Calu3 (cell line): ENCODE measurements around the gene SHLD2. TPM values are rescaled to one million over a fixed set of nuclear protein-coding genes. Genes with fewer than 3 reads are reported as not detected.
"Not testable (repeated sequence)": the region's sequence is repeated elsewhere in the genome, so short reads cannot be mapped to it uniquely, and the experiment has no call there.

ENCODE experiments used
- BruUV-seq: library from RNA; stranded (reverse); fragments of 400-500 nt; replicated peaks from 2 replicates; lab custom pipeline; 2021; lab: Mats Ljungman, UMichigan
- CTCF ChIA-PET: fragments of 300-600 bp; sonication (Branson Sonifier 250); formaldehyde crosslinking; loops from one replicate; lab custom pipeline; 2022; ENCODE audit warnings: antibody characterized with exemption; lab: Charles Lee
- DNase-seq: peaks from one replicate; pipeline ENCODE4 v3.0.0; 2022
- H3K27ac Mint-ChIP-seq: one replicate; pipeline ENCODE4 v1.8.0; 2022; ENCODE audit warnings: mixed read lengths; ENCODE audit not compliant: unreplicated experiment
- H3K27me3 Mint-ChIP-seq: one replicate; pipeline ENCODE4 v1.8.0; 2022; ENCODE audit warnings: mixed read lengths; ENCODE audit not compliant: unreplicated experiment
- H3K36me3 Mint-ChIP-seq: one replicate; pipeline ENCODE4 v1.8.0; 2022; ENCODE audit warnings: mild to moderate bottlenecking, moderate library complexity, mixed read lengths; ENCODE audit not compliant: insufficient read depth, unreplicated experiment
- H3K4me1 Mint-ChIP-seq: one replicate; pipeline ENCODE4 v1.8.0; 2022; ENCODE audit warnings: mild to moderate bottlenecking, low read depth, mixed read lengths; ENCODE audit not compliant: unreplicated experiment
- H3K4me3 Mint-ChIP-seq: one replicate; pipeline ENCODE4 v1.8.0; 2022; ENCODE audit warnings: mild to moderate bottlenecking, low read depth, moderate library complexity, mixed read lengths; ENCODE audit not compliant: unreplicated experiment
- H3K9me3 Mint-ChIP-seq: one replicate; pipeline ENCODE4 v1.8.0; 2022; ENCODE audit warnings: low read depth, mixed read lengths; ENCODE audit not compliant: unreplicated experiment
- intact Hi-C: fragments of 100-400 bp; cut with micrococcal nuclease; formaldehyde crosslinking; loops from one replicate; pipeline ENCODE4 v1.10.0; 2022; ENCODE audit not compliant: unreplicated experiment
- total RNA-seq: library from RNA; stranded (reverse); gene quantifications from 2 replicates; pipeline ENCODE4 v1.2.3, GENCODE V29; 2022
- TF ChIP-seq, protein P1 (sequence below): fragments of 200-600 bp; IDR thresholded peaks from one replicate; pipeline ENCODE4 v1.8.0; 2022; ENCODE audit warnings: antibody characterized with exemption; ENCODE audit not compliant: unreplicated experiment

SHLD2 gene
- total RNA-seq, 1 experiment from 2014 or later, result 11.5 TPM

- Mint-ChIP-seq H3K36me3 (peaks cover 18% of the 10 kb centered on the region), H3K4me3 (no peak overlapping the region), H3K27ac (no peak overlapping the region), H3K4me1 (no peaks in the 10 kb centered on the region), H3K9me3 (no peaks in the 10 kb centered on the region), H3K27me3 (no peaks in the 10 kb centered on the region)
- no peak for DNase-seq
- TF ChIP-seq, protein P1, sequence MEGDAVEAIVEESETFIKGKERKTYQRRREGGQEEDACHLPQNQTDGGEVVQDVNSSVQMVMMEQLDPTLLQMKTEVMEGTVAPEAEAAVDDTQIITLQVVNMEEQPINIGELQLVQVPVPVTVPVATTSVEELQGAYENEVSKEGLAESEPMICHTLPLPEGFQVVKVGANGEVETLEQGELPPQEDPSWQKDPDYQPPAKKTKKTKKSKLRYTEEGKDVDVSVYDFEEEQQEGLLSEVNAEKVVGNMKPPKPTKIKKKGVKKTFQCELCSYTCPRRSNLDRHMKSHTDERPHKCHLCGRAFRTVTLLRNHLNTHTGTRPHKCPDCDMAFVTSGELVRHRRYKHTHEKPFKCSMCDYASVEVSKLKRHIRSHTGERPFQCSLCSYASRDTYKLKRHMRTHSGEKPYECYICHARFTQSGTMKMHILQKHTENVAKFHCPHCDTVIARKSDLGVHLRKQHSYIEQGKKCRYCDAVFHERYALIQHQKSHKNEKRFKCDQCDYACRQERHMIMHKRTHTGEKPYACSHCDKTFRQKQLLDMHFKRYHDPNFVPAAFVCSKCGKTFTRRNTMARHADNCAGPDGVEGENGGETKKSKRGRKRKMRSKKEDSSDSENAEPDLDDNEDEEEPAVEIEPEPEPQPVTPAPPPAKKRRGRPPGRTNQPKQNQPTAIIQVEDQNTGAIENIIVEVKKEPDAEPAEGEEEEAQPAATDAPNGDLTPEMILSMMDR, result no peak
- CTCF ChIA-PET, result no interaction called here
- no TSS peak for BruUV-seq
- intact Hi-C loops, result no loop called here
Observed at GRCh38 chr10:87105446-87106124, 10.6 kb downstream of the SHLD2 start.

DNA sequence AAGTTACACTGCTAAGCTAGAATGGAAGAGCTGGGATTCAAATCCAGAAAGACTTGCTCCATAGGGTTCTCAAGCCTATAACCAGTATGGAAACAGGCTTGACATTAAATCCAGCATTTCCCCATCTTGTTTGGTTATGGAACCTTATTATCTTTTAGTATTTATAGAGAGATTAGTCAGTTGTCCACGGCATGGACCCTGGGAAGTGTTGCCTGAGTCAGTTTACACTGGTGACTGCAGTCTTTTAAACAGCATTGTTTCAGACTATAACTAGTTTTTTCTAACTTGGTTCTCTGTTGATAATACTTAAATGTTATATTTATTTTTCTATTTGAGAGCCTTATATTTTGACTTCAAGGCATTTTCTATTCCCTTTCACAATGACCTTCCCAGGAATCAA, 23.1 kb downstream of the SHLD2 start:
- H3K4me3 Mint-ChIP-seq, H3K4me1 Mint-ChIP-seq, H3K27me3 Mint-ChIP-seq, H3K9me3 Mint-ChIP-seq, intact Hi-C loops, DNase-seq, BruUV-seq, H3K27ac Mint-ChIP-seq, H3K36me3 Mint-ChIP-seq, CTCF ChIA-PET: not testable (repeated sequence)

DNA sequence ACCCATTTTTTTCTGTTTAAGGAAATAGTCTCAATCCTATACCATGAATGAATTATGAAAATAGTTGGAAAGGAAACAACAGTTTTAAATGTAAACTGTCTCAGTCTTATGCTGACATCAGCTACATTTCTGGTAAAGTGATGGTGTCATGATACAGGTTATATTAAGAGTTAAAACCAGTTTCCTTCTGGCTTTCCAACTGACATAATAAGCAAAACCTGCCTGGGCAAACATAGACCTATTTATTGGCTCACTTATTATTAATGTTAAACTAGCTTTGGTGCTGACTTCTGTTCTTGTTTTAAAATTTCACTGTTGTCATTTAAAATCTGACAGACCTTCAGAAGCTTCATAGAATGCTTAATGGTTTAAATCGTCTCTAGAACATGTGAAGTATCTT, 24.0 kb downstream of the SHLD2 start:
- H3K9me3 Mint-ChIP-seq, H3K4me3 Mint-ChIP-seq, intact Hi-C loops, BruUV-seq, H3K36me3 Mint-ChIP-seq, H3K27me3 Mint-ChIP-seq, H3K27ac Mint-ChIP-seq, H3K4me1 Mint-ChIP-seq, CTCF ChIA-PET, DNase-seq: not testable (repeated sequence)

GRCh38 chr10:87123351-87123750, 28.3 kb downstream of the SHLD2 start:
- H3K4me1 Mint-ChIP-seq, DNase-seq, H3K36me3 Mint-ChIP-seq, CTCF ChIA-PET, intact Hi-C loops, H3K27me3 Mint-ChIP-seq, H3K9me3 Mint-ChIP-seq, H3K4me3 Mint-ChIP-seq, BruUV-seq, H3K27ac Mint-ChIP-seq: not testable (repeated sequence)

- H3K4me1 Mint-ChIP-seq, CTCF ChIA-PET, H3K27ac Mint-ChIP-seq, H3K9me3 Mint-ChIP-seq, H3K27me3 Mint-ChIP-seq, BruUV-seq, DNase-seq, intact Hi-C loops, H3K36me3 Mint-ChIP-seq, H3K4me3 Mint-ChIP-seq: not testable (repeated sequence)
Observed at GRCh38 chr10:87127048-87127447, 32.0 kb downstream of the SHLD2 start.

- H3K4me1 Mint-ChIP-seq, intact Hi-C loops, H3K4me3 Mint-ChIP-seq, H3K27me3 Mint-ChIP-seq, H3K9me3 Mint-ChIP-seq, CTCF ChIA-PET, DNase-seq, H3K36me3 Mint-ChIP-seq, H3K27ac Mint-ChIP-seq, BruUV-seq: not testable (repeated sequence)
Observed at GRCh38 chr10:87127607-87128156, 32.7 kb downstream of the SHLD2 start.

GRCh38 chr10:87132176-87132575, 37.2 kb downstream of the SHLD2 start:
- H3K27me3 Mint-ChIP-seq, intact Hi-C loops, H3K9me3 Mint-ChIP-seq, H3K36me3 Mint-ChIP-seq, H3K27ac Mint-ChIP-seq, CTCF ChIA-PET, DNase-seq, BruUV-seq, H3K4me1 Mint-ChIP-seq, H3K4me3 Mint-ChIP-seq: not testable (repeated sequence)

- H3K4me1 Mint-ChIP-seq, CTCF ChIA-PET, H3K9me3 Mint-ChIP-seq: not testable (repeated sequence)
Observed at GRCh38 chr10:87133936-87134335, 38.9 kb downstream of the SHLD2 start.

DNA sequence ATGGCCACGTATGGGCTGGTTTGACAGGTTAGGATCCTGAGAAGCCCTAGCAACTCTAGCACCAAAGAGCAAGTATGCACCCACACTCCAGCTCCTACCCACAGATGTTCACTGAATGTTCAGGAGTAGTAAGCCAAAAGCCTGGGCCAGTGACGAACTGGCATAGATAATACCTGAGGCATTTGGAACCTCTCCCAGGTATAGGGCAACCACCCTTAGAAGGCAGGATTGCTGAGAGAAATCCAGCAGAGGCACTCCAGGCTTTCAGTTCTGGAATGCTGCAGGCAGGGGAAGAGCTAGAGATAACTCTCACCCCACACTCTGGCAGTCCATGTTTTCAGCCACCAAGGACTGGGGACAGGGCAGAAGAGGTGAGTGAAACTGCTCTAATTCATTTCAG, 39.4 kb downstream of the SHLD2 start:
- DNase-seq, intact Hi-C loops, H3K27ac Mint-ChIP-seq, H3K9me3 Mint-ChIP-seq, BruUV-seq, H3K27me3 Mint-ChIP-seq, H3K36me3 Mint-ChIP-seq, H3K4me1 Mint-ChIP-seq, CTCF ChIA-PET, H3K4me3 Mint-ChIP-seq: not testable (repeated sequence)

More at GRCh38 chr10:87133936-87134335, 38.9 kb downstream of the SHLD2 start:
- H3K27me3 Mint-ChIP-seq, H3K36me3 Mint-ChIP-seq, intact Hi-C loops, H3K27ac Mint-ChIP-seq, DNase-seq, H3K4me3 Mint-ChIP-seq, BruUV-seq: not testable (repeated sequence)
